Measurements from ENCODE around the gene CARD8.
A peak's percentile ranks its signal among the peaks of the same experiment; 100 is the strongest.
"Not testable (repeated sequence)": the region's sequence is repeated elsewhere in the genome, so short reads cannot be mapped to it uniquely, and the experiment has no call there.

CARD8 gene

DNA sequence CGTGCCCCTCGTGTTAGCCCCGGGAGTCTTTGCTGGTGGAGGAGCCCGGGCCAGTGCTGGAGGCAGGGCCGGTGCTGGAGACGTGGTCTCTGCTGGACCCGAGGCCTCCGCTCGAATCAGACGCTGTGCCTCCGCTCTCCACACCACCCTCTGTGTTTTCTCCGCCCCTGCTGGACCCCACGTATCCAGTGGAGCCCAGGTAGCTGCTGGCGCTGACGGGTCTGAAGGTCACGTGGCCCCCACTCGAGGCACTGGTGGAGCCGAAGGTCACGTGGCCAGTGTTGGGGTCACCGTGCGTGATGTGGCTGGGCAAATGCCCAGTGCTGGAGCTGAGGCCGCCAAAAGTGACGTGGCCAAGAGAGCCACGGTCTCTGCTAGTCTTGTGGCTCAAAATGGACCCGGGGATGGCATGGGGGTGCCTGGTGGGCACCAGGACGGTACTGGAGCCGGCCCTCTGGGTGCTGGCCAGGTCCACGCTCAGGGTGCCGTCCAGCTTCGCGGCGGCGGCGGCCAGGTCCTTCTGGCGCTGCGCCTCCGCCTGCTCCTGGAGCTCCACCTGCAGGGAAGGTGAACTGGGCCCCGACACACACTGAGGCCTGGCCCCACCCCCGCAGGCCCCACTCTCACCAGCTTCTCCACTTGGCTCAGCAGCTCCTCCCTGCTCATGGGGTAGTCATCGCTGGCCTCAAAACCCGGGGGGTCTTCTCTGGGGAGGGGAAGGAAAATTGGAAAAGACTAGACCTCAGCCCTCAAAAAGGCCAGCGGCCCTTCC is 41.4 kb upstream of the CARD8 start:
- H3K27ac ChIP-seq = no peak overlapping the region
- TF ChIP-seq ZFX (IDR thresholded peaks at IDR 0.05; ENCODE audit: borderline replicate concordance) = no peak

DNA sequence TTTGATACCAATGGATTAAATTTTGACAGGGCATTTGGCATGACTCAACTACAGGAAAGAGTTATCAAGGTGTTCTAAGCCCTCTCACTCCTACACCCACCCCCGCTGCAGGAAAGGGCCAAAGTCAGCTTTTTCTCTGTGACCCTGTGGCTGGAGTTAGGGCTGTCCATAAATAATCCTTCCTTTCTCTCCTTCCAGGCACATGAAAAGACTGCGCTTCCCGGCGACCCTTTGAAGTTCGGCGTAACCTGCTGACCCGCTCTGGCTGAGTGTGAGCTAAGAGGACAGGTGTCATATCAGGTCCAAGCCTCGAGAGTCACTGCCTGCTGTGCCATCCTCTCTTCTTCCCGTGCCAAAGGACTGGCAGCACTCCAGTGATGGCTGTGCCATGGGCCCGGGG is 39.7 kb upstream of the CARD8 start:
- TF ChIP-seq, protein P1, sequence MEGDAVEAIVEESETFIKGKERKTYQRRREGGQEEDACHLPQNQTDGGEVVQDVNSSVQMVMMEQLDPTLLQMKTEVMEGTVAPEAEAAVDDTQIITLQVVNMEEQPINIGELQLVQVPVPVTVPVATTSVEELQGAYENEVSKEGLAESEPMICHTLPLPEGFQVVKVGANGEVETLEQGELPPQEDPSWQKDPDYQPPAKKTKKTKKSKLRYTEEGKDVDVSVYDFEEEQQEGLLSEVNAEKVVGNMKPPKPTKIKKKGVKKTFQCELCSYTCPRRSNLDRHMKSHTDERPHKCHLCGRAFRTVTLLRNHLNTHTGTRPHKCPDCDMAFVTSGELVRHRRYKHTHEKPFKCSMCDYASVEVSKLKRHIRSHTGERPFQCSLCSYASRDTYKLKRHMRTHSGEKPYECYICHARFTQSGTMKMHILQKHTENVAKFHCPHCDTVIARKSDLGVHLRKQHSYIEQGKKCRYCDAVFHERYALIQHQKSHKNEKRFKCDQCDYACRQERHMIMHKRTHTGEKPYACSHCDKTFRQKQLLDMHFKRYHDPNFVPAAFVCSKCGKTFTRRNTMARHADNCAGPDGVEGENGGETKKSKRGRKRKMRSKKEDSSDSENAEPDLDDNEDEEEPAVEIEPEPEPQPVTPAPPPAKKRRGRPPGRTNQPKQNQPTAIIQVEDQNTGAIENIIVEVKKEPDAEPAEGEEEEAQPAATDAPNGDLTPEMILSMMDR (IDR thresholded peaks at IDR 0.05) = no peak
- no peak for TF ChIP-seq ZFX (IDR thresholded peaks at IDR 0.05; ENCODE audit: borderline replicate concordance)
- H3K27ac ChIP-seq = no peak overlapping the region

DNA sequence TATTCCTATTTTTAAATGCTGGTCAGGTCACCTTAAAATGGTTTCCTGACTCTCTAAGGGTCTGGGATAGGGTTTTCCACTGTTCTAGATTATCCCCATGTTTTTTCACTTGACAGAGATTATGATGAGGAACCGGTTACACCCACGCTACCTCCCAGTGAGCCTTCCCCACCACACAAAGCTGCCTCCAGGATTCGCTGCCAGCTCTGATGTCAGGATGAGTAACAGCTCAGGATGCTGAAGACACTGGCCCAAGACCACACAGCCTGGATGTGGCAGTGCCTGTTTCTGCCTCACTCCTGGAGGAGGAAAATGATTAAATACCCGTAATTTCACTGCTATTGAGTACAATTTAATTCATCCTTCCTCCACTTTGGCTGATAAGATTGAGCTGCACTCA is 37.1 kb upstream of the CARD8 start:
- H3K27ac ChIP-seq = no peak overlapping the region
- TF ChIP-seq, protein P1 (IDR thresholded peaks at IDR 0.05) = no peak
- TF ChIP-seq ZFX (IDR thresholded peaks at IDR 0.05; ENCODE audit: borderline replicate concordance) = no peak

DNA sequence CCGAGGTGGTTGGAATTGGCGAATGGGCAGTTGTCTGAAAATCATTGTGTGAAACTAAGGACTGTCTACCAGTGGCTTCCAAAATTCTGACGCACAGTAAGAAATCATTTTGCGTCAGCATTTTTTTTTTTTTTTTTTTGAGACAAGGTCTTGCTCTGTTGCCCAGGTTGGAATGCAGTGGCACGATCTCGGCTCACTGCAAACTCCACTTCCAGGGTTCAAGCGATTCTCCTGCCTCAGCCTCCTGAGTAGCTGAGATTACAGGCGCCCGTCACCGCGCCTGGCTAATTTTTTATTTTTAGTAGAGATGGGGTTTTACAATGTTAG is 35.7 kb upstream of the CARD8 start:
- H3K27ac ChIP-seq = not testable (repeated sequence)

DNA sequence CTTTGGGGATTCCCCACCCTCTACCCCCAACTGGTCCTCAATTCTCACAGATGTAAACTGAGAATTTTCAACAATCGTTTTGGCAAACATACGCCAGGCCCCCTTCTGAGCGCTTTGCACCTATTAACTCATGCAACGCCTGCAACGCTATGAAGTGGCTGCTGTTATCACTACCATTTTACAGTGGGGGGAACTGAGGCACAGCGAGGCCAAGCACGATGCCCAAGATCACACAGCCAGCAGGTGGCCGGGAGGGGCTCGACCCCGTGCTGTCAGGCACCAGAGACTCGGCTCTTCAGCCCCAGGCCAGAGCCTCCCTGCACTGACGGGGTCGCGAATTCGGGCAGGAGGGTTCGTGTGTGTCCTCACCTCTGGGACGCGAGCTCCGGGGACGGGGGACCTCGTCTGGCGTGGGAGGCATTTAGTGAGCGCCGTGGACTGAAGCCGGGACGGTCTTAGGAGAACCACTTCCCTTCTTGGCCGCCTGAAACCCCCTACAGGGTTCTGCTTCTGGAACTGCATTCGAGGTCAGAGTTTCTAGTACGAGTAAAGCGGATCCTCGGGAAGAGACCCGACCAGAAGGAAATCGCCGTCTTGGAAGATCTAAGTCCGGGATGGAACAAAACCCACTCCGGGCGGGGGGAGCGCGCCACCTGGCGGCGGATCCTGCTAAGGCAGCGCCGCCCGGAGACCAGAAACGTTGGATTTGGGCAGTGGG is 35.2 kb upstream of the CARD8 start:
- no peak overlapping the region for H3K27ac ChIP-seq
- TF ChIP-seq, protein P1 (IDR thresholded peaks at IDR 0.05) = peak; percentile 99
- TF ChIP-seq ZFX (IDR thresholded peaks at IDR 0.05; ENCODE audit: borderline replicate concordance) = no peak

DNA sequence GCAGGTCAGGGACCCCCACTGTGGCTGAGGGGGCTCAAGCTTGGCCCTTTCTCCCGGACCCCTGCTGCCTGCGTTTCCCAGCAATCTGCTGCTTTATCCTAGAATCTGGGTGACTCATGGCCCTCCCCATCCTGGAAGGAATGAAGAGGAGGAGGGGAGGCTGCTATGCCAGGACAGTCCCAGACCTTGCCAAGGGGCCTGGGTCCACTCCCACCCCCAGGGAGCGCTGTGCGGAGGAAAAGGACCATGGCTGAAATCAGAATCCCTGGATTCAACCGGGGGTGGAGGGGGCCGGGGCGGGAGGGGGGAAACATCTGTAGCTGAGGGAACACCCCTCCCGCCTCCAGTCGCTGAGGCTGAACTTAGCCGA is 34.7 kb upstream of the CARD8 start:
- no peak overlapping the region for H3K27ac ChIP-seq

DNA sequence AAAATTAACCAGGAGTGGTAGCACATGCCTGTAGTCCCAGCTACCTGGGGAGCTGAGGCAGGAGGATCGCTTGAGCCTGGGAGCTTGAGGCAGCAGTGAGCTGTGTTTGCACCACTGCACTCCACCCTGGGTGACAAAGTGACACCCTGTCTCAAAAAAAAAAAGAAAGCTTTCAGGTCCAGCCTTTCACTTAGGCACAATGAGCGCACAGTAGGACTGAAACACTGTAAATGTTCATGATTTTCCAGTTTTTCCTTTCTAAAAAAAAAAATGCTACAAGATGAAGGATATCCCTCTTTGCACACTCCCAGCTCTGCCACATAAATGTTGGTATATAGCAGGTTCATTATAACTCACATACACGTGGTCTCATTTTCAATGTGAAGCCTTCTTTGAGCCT is 32.0 kb upstream of the CARD8 start:
- TF ChIP-seq, protein P1 (IDR thresholded peaks at IDR 0.05) = no peak
- TF ChIP-seq ZFX (IDR thresholded peaks at IDR 0.05; ENCODE audit: borderline replicate concordance) = no peak
- no peak overlapping the region for H3K27ac ChIP-seq

More for the DNA sequence above, 34.7 kb upstream of the CARD8 start:
- TF ChIP-seq, protein P1 (IDR thresholded peaks at IDR 0.05) = no peak
- TF ChIP-seq ZFX (IDR thresholded peaks at IDR 0.05; ENCODE audit: borderline replicate concordance) = no peak

DNA sequence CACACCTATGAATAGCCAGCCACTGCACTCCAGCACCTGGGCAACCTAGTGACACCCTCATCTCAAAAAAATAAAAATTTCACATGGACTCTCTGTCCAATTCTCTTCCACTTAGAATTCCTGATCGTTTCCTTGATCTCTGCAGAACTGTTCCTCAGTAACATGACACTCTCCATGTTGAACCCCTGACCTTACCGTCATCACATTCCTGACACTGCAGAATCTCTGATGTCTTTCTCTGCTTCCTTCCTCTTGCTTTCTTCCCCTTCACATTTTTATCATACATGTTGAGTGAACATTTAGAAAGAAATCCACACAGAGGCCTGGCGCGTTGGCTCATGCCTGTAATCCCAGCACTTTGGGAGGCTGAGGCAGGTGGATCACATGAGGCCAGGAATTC is 29.2 kb upstream of the CARD8 start:
- no peak overlapping the region for H3K27ac ChIP-seq
- TF ChIP-seq, protein P1 (IDR thresholded peaks at IDR 0.05) = no peak
- TF ChIP-seq ZFX (IDR thresholded peaks at IDR 0.05; ENCODE audit: borderline replicate concordance) = no peak

All from 22Rv1 (cell line).